C4-2B (cell line): ENCODE data around the gene DPYSL4.

Experiments
- H3K27ac ChIP-seq: fragments of 450-650 bp; 2 replicates; pipeline ENCODE4 v1.5.1; 2017
- CTCF ChIP-seq: fragments of 450-650 bp; conservative IDR thresholded peaks from 2 replicates; pipeline ENCODE4 v1.5.1; 2017; ENCODE audit warnings: mild to moderate bottlenecking
- ZFX ChIP-seq: fragments of 450-650 bp; IDR thresholded peaks from 2 replicates; pipeline ENCODE4 v1.6.1; 2017

Gene DPYSL4

GRCh38 chr10:132200344-132201110, 13.8 kb downstream of the DPYSL4 start:
- no peak for TF ChIP-seq ZFX
- no peak for TF ChIP-seq CTCF
- no peak overlapping the region for H3K27ac ChIP-seq

GRCh38 chr10:132201111-132201969, 14.6 kb downstream of the DPYSL4 start:
- no peak for TF ChIP-seq ZFX

GRCh38 chr10:132202070-132202970, 15.6 kb downstream of the DPYSL4 start:
- TF ChIP-seq CTCF (no peak), ZFX (no peak)
- no peak overlapping the region for H3K27ac ChIP-seq

More at GRCh38 chr10:132201111-132201969, 14.6 kb downstream of the DPYSL4 start:
- H3K27ac ChIP-seq, result no peak overlapping the region

- TF ChIP-seq CTCF (no peak), ZFX (no peak)
- no peak overlapping the region for H3K27ac ChIP-seq
These were observed 16.7 kb downstream of the DPYSL4 start for GRCh38 chr10:132203256-132204077.

- H3K27ac ChIP-seq, result no peak overlapping the region
These were observed 17.5 kb downstream of the DPYSL4 start for GRCh38 chr10:132204078-132204780.

More at GRCh38 chr10:132204078-132204780, 17.5 kb downstream of the DPYSL4 start:
- TF ChIP-seq ZFX, result no peak
- TF ChIP-seq CTCF, result no peak
